Kasumi-1 (cell line): ENCODE results near the gene PPIB.

Experiments
- DNase-seq, 2 experiments: peaks; one replicate each; lab custom pipeline; 2025; lab: John Stamatoyannopoulos, UW

The PPIB gene

DNA sequence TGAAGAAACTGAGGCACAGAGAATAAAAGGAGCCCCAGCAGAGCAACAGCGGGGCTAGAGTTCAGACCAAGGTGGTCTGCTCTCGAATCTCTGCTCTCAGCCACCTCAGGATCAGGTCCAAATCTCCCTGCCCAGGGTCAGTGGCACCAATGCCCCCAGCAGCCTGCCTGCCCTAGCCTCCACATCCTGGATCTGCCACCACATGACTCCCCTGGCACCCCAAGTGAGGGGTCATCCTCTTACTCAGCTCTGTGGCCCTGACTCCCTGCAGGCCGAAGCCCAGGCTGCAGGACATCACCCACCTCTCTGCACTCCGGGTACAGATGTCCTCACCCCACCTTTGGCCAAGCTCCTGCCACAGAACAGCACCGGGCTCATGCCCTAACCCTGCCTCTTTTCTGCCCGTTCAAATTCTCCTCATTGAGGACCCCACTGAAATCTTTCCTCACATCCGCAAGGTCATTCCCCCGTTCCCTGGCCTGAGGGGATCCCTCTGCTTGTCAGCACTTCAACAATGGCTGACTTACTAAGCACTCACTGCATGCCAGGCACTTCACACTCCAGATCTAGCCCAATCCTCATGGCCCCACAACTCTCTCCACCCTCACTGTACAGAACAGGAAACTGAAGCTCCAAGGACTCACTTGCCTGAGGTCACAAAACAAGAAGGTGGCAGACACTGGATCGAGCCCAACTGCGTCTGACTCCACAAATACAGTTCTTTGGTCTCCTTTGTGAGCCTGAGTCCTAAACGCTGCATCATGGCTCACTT, 4.3 kb downstream of the PPIB start:
- DNase-seq: no peak

DNA sequence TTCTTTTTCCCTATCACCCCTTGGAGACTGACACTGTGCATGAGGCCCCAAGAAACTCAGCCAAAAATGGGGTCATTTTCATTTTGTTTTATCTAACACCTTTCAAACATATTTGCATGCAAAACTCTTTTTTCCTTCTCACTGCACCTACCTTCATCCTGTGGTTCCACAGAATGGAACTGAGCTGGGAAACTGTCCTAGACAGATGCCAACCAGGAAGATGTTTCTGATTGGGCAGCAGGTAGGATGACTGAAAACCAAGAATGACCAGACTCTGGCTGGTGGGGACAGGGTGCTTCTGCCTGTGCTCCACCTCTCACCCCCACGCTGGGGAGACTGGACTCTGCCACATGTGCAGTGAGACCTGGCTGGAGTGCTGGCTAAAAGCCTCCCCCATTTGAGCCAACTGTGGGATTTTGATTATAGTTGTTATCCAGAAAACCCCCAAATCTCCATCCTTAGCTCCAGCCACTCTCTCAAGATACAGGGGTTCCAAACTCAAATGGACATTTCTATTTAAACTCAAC, 5.2 kb downstream of the PPIB start:
- no peak for DNase-seq

DNA sequence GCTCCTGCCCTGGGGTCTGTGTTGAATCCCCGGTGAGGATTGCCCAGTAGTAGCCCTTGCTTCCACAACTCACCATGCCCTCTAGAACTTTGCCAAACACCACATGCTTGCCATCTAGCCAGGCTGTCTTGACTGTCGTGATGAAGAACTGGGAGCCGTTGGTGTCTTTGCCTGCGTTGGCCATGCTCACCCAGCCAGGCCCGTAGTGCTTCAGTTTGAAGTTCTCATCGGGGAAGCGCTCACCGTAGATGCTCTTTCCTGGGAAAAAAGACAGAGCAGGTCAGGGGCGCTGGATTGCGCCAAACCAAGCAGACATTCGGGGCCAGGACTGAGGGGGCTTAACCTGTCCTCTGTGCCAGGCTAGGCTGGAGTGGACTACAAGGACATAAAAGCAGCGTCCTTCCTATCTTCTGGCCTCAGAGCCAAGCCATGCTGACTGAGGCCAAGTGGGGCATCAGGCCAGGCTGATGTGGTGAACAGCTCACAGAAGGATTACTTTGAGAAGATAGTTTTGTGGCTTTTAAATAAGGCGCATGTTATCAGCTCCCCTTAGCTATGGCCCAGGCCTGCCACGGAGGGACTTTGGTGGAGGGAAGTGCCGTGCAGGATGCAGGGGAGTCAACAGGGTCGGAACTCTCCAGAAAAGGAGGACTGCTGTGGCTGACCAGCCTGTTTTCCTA, 6.0 kb downstream of the PPIB start:
- DNase-seq: no peak

DNA sequence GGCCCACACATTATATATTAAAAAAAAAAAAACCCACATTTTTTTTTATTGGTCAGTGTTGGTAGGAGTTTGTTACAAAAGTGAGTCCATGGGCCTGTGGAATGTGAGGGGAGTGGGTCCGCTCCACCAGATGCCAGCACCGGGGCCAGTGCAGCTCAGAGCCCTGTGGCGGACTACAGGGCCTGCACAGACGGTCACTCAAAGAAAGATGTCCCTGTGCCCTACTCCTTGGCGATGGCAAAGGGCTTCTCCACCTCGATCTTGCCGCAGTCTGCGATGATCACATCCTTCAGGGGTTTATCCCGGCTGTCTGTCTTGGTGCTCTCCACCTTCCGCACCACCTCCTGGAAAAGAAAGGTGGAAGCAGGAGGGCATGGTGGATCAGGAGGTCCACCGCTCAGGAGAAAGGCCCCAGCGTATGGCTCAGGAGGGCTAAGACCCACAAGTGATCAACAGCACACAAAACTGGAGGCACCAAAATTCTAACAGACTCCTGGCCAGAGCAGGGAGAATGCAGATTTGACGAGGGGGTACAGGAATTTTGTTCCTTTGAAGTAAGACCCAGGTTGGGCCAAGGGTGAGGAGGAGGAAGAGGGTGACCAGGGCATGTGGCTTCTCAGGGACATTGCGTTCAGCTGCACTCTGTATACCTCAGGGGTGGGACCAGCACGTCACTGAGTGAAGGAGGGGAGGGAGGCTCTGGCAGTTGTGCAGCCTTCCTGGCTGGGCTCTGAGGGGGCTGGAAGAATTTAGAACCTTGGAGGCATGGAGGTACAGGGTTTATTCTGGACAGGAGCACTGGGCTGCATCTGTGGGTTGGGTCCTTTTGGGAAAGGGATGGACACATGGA, 6.8 kb downstream of the PPIB start:
- DNase-seq: no peak

DNA sequence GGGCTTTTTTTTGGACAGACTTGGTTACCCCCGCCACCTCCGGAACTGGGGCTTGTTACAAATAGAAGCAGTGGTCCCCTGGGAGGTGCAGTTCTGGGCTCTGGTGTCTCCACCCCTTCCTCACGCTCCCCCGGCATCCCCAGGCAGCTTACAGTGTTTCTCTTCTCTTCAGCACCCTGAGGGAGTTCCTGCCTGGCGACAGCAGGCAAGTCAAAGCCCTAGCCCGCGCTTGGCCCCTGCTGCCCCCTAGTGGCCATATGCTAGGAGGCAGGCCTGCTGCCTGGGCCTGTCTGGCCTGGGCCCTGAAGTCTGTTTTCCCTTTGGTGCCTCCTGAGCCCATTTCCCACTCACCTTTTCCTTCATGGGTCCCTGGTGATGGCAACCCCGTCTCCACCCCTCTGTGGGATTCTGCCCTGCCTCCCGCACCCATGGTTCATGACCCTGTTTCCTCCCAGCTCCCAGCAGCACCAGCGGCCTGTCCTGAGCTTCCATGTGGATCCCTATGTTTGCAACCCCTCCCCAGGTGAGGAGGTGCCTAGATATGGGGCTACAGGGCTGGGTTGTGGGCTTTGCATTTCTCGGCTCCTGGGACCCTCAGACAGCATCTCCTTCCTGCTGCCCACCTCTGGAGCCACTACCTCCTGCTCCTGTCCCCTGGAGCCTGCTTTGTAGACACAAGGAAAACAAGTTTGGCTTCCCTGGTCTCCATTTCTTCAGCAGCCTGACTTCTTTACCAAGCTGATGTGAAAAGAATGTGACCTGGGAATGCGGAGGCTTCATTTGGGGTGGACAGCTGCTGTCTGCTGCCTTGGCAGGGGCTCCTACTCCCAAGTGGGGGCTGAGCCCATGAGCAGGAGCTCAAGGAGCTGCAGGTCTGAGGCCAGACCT, 9.1 kb downstream of the PPIB start:
- DNase-seq: peak; percentile 89 to 90

DNA sequence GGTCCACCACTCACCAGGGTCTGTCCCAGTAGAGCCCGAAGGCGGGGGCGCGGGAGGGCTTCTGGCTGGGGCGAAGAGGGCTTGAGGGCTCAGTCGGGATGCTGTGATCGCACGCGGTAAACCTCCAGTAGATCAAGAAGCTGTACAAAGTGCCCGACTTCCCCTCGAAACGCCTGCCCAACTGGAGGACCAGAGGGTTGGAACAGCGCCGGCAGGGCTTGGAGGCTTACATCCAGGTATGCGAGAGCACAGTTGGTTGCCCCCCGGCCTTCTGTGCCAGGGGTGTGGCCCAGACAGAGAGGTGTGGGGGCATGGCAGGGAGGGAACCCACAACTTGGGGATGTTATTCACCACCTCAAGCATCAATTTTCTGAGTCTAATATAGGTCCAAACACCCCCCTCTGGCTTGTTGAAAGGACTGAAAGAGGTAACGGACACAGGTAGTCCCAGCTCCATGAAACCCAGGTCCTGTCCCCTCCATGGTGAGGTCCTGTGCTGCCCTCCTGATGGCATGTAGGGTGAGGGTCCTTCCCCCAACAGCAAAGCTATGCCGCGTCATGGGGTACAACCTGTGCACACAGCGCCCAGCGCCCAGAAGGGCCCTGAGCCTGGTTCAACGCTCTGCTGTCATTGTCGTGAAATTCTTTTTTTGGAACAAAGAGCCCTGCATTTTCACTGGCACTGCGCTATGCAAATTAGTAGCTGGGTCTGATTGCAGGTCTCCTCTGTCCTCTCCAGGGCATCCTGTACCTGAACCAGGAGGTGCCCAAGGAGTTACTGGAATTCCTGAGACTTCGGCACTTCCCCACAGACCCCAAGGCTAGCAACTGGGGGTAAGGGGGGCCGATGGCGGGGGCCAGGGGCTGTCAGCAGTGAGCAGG, 10.1 kb downstream of the PPIB start:
- DNase-seq: no peak

DNA sequence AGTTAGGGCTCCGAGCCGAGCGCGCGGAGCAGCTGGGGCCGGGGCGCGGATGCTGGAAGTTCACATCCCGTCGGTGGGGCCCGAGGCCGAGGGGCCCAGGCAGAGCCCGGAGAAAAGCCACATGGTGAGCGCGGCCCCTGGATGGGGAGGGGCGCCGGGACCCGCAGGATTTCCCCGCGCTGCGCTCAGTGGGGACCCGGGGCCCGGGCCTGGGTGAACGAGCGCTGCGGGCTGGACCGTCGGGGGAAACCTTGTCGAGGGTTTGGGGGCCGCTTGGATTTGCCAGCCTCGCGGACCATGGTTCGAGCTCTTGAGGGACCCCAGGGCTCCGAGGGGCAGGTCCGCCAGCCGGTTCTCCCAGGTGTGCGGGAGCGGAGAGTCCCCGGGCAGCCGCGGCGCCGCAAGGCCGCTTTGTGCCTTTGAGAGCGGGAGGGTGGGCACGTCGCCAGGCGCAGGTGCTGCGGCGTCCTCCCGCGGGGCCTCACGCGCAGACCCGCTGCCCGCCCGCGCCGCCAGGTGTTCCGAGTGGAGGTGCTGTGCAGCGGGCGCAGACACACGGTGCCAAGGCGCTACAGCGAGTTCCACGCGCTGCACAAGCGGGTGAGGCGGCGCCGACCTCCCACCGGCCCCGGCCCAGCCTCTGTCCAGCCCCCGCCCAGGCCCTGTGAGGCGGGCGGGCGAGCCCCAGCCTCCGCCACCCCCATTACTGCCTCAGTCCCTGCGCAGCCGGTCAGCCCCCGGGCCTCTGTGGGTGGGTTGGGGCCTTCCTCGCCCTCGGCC, 10.9 kb downstream of the PPIB start, which contains the start of gene SNX22:
Gene SNX22, plus strand, starts transcription at position 5 of the 780 bp plus-strand sequence. Its CDS starts 45 bp downstream, at position 50.
- no peak for DNase-seq

DNA sequence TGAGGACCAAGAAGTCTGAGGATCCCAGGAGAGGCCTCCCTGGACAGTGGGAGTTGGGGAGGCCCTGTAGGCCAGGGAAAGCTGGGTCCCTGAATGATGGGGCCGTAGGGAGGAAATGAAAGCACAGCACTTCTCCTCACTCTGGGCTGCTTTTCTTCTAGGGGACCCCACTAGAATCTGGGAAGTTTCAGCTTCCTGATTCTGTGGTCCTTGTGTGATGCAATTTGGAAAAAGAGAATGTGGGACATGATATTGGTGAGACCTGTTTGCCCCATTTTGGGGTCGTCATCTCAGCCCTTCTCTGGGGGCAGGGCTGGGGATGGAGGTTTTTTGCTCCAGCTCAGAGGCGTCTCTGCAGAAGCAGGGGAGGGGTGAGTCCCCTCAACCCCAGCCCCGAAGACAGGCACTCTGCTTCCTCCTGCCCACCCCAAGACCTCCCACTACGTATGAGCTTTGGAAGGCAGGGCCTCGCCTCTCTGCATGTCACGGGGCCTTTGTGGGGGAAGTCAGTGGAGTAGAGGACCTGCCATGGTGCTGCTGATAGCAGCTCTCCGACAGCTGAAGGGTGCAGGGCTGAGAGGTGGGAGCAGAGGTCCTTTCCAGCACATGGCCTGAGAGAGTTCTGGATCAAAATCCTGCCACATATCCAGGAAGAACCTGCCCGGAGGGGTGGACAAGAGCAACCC, 12.8 kb downstream of the PPIB start:
- no peak for DNase-seq

DNA sequence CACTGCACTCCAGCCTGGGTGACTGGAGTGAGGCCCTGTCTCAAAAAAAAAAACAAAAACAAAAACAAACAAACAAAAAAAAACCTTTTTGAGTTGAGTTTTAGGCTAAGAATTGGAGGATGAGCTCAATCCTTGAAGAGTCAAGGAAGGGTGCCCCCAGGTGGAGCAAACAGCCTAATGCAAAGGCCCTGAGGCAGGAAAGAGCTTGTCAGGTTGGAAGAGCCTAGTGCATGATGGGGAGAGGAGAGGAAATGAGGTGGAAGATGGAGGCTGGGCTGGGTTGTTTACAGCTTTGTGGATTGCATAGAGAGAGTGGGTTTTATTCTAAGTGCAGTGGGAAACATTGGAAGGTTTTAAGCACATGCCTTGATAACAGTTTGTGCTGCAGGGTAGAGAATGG, 13.4 kb downstream of the PPIB start:
- DNase-seq: peak; percentile 12 to 36

DNA sequence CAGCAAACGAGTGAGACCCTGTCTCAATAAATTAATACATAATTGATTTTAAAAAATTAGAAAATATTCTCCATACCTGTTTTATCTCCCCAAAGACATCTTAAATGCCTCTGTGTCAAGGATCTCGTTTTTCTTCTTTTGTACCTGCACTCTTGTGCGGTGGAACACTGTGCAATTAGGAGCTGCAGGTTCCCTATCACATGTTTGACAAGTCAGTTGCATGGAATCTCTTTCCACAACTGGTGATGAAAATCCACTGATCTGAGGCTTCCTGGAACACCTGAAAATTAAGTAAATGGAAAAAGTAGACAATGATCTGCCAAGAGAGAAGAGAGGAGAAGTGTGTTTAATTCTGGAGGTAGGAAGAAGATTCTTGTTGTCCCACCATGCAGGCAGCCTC, 14.2 kb downstream of the PPIB start:
- DNase-seq: no peak

DNA sequence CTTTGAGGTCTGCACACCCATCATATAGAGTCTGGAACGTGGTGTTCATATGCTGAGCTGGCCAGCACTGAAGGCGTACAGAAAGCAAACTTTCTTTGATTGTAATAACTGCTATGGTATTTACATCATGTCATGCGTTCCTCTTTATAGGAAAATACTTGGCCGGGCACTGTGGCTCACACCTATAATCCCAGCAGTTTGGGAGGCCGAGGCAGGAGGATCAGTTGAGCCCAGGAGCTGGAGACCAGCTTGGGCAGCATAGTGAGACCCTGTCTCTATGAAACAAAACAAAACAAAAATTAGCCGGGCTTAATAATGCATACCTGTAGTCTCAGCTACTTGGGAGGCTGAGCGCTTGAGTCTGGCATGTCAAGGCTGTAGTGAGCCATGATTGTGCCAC, 14.7 kb downstream of the PPIB start:
- no peak for DNase-seq

DNA sequence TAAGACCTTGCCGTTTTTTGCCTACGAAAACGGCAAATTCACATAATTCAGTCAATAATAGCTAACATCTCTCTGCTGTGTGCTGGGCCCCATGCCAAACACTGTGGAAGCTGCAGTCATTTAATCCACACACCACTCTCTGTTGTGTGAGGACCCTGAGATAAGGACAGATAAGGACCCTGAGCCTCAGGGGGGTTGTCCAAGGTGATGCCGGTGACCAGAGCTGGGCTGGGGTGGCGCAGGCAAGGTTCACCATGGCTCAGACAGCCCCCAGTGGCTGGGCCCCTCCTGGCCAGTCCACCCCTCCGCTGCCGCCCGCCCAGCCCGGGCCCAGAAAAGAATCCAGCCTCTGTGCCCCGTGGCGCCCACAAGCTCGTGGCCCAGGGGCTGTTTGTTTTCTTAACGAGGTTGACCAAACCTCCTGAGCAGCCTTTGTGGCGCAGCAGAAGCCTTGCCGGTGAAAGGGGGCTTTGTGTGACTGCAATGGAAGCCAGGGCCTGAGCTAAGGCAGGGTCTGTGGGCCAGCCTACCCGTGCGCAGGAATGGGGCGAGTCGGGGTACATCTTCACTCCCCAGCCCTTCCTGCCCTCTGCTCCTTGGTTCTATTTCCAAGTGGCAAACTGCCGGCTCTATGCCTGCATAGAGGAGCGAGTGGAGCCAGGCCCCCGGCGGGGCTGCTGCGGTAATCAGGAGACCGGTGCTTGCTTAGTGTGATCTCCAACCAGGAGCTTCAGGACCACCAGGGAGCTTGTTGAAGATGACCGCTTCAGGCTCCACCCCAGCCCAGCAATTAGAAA, 15.7 kb downstream of the PPIB start:
- no peak for DNase-seq

DNA sequence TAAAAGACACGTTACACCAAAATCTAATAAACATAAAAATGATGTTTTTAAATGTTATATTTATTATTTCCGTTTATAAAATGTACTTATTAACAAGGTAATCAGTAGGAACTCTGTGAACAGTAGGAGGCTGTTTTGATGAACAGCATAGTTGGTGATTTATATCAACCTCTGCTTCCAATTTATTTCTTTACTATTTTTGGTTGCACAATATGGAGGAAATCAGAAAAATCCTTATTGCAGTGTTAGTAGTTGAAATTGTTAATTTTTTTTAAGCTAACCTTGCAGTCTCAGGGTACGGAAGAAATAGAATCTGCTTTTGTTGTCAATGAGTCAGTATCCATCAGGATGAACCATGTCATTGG, 16.3 kb downstream of the PPIB start:
- DNase-seq: no peak

DNA sequence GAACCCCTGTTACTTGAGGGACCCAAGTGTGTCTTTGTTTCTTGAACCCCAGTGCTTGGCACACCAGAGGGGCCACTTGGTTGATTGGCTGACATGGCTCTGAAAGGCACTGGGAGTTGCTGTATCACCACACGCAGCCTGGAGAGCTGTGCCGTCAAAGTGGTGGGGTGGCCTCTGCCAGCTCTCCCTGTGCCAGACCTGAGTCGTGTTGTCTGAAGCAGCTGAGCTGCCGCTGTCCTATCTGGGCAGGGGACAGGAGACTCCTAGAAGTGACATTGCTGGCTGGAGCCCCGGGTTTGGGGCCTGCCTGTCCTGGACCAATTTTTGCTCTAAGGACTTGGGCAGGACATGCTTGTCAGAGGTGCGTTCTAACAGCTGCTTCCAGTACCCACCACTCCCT, 16.8 kb downstream of the PPIB start:
- DNase-seq: no peak

DNA sequence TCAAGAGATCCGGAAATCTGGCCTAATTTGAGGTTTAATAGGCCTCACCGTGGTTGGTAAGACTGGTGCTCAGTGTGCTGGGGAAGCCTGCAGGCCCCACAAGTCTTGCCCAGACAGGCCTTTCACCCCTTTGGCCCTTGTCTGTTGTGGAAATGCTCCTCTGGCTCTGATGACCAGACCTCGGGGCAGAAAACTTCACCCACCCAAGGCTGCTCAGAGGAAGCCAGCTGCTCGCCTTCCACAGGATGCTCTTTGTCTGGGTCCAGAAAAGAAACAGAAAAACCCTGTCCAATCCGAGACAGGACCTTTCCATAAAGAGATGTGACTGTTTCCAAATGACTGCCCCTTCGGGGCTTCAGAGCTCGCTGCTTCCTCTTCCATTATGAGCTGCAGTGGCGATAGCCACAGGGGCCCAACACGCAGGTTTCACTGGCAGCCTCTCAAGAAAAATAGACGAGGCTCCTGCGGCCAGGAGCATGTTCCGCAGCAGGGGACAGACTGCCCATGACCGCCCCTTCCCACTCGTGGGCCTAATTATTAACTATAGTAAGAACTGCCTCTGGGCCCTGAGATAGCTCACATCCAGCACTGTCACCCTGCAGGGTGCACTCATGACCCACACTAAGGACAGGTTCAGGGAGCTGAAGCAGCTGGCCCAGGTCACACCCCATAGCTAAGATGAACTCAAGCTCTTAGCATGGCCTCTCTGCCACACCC, 18.1 kb downstream of the PPIB start:
- DNase-seq: no peak

DNA sequence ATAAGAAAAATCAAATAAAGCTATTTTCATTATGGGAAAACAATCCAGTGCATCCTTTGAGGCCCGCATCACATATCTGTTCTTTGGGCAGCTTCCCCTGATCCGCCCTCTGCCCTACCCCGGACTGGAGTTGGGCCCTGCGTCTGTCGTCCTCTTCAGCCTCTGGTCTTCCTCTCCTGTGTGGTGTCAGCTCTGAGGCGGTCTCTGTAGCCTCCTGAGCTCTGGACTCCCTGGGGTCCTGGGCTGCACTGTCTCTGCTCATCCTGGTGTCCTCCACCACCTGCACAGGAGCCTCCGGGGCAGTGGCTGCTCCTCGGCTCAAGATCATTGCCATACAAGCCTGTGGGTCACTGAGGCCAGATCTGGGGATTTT, 18.6 kb downstream of the PPIB start:
- DNase-seq: no peak

DNA sequence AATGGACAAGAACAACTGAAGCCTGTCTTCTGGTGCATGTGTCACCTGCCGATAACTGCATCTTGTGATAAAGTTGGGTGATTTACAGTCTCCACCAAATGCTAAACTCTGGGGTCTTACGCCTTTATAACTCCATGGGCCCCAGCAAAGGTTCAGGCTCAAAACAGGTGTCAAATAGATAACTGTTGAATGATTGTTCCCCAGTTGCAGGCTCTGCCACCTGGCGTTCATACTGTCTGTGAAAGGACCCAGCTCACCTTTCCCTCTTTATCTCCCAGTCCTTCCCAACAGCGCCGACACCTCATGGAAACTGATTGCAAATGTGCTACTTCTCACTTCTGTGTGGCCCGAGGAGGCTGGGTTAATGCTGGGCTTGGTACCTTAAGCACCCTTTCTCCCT, 19.5 kb downstream of the PPIB start:
- no peak for DNase-seq
